Measurements from ENCODE around the gene ALK. TPM values are rescaled to one million over a fixed set of nuclear protein-coding genes. Genes with fewer than 3 reads are reported as not detected.
A peak's percentile ranks its signal among the peaks of the same experiment; 100 is the strongest.

The ALK gene
- polyA plus RNA-seq, 4 donors = 0.04 to 0.98 TPM; not detected in 2

DNA sequence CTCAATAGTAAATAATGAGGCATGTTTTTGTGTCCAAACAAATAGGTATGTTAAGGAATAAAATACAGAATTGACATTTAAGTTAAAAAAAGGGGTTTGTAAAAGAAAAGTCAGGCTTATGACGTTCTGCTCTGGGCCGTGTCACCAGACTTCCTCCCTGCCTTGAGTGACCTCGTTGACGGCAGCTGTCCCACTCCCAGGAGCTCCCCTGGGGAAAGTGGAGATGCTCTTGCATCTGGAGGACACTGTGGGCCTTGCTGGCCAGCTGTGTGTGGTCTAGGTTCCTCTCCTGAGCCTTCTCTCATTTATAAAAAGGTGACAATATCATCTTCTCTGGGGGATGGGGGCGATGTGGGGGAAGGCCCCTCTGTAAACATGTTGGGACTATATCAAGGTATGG lies 609.9 kb downstream of the ALK start:
- H3K27ac ChIP-seq (ENCODE audit: low read depth in 1 of 3, low read length in 2 of 3) = no peak overlapping the region
- H3K27me3 ChIP-seq (ENCODE audit: control insufficient read depth in 3 of 3, insufficient read depth in 3 of 3, low read length in 3 of 3) = peaks cover 0 to 3% (median 0%) of the 10 kb centered on the region in 3 donors
- WGBS, 3 donors = 68 to 89% (median 80%) methylated on average over 5 of the region's 5 CpGs
- FAIRE-seq (no peak), DNase-seq (no peak)
- H3K4me3 ChIP-seq (ENCODE audit: low read depth in 1 of 3, low read length in 3 of 3) = no peak overlapping the region
- H3K9me3 ChIP-seq (ENCODE audit: control insufficient read depth in 2 of 2, insufficient read depth in 1 of 2, low read depth in 1 of 2, low read length in 1 of 2) = no peaks in the 10 kb centered on the region
- no peaks in the 10 kb centered on the region for H3K36me3 ChIP-seq (ENCODE audit: control insufficient read depth in 3 of 3, insufficient read depth in 2 of 3, low read depth in 1 of 3, low read length in 3 of 3)
- H3K4me1 ChIP-seq (ENCODE audit: control insufficient read depth in 3 of 3, insufficient read depth in 2 of 3, low read depth in 1 of 3, low read length in 2 of 3) = peaks cover 0 to 2% (median 0%) of the 10 kb centered on the region in 3 donors

DNA sequence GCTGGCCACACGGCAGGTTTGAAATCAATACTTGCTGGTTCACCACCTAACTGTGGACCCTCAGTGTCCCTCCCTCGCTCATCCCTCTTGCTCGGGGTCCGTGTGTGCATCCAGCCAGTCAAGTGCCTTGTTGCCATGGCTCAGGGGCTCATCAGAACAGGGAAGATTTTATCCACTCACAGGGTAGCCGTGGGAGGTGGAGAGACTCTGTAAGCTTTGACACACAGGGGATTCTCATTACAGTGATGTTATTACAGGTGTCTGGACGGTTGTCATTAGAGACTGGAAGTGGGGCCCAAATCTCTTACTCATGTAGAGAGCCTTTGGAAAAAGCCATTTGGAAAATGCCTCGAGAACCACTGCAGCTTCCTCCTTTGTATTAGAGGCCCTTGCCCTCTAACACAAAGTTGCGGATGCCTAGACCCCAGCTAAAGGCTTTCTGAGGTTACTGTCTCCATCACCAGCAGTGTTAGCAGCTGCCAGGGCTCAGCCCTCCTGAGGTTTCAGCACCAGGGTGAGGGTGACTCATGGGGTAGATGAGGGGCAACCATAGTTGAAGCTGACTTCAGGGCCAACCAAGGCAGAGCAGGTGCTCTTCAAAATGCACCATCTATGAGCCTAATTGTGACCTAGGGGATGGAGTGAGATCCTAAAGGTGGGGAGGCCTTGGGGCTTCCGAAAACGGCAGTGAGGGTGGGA lies 610.6 kb downstream of the ALK start:
- WGBS, 3 donors = 89 to 90% (median 89%) methylated on average over 10 of the region's 10 CpGs
- Histone ChIP-seq H3K4me3 (ENCODE audit: low read depth in 1 of 3, low read length in 3 of 3) (no peak overlapping the region), H3K27me3 (ENCODE audit: control insufficient read depth in 3 of 3, insufficient read depth in 3 of 3, low read length in 3 of 3) (peaks cover 0 to 2% (median 0%) of the 10 kb centered on the region in 3 donors), H3K36me3 (ENCODE audit: control insufficient read depth in 3 of 3, insufficient read depth in 2 of 3, low read depth in 1 of 3, low read length in 3 of 3) (no peaks in the 10 kb centered on the region), H3K9me3 (ENCODE audit: control insufficient read depth in 2 of 2, insufficient read depth in 1 of 2, low read depth in 1 of 2, low read length in 1 of 2) (no peaks in the 10 kb centered on the region), H3K4me1 (ENCODE audit: control insufficient read depth in 3 of 3, insufficient read depth in 2 of 3, low read depth in 1 of 3, low read length in 2 of 3) (peaks cover 0 to 2% (median 0%) of the 10 kb centered on the region in 3 donors), H3K27ac (ENCODE audit: low read depth in 1 of 3, low read length in 2 of 3) (no peak overlapping the region)
- FAIRE-seq = no peak
- DNase-seq = no peak

DNA sequence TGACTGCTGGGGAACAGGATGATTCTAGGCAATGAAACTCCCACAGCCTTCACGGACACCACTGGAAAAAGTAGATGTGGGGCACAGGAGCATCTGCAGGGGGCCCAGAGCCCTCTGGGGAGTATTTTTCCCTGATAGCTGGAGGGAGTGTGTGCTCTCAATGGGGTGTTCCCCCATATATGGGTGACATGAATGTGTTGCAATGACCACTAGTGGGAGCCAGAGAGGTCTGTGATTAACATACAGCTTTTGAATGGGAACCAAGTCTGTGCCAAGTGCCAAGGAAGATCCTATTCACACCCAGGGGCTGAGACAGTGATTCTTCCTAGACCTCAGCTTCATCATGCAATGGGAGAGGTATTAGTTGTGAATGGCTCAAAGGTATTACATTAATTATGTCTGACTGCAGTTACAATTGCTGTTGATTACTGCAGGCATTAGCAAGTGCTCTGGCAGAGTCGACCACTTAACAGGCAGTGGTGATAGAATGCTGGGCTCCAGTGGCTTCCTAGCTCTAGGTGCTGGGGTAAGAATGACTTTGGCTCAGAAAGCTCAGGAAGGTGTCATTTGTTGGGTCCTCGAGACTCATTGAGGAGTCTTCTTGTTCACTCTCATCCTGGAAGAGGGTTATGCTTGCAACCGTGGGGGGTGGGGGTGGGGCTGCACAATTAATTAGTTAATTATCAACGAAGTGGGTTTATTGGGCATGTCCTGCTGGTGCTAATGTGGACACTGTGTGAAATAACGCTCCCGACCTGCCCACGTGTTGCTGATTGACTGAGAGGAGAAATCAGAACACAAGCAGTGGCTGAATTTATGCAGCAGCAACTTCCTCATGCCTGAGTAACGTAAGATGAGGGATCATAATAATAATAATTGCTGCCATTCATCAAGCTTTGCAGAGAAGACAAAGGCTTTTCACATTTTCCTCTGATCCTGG lies 612.0 kb downstream of the ALK start:
- Histone ChIP-seq H3K9me3 (ENCODE audit: control insufficient read depth in 2 of 2, insufficient read depth in 1 of 2, low read depth in 1 of 2, low read length in 1 of 2) (no peaks in the 10 kb centered on the region), H3K4me3 (ENCODE audit: low read depth in 1 of 3, low read length in 3 of 3) (no peak overlapping the region), H3K27ac (ENCODE audit: low read depth in 1 of 3, low read length in 2 of 3) (no peak overlapping the region), H3K36me3 (ENCODE audit: control insufficient read depth in 3 of 3, insufficient read depth in 2 of 3, low read depth in 1 of 3, low read length in 3 of 3) (no peaks in the 10 kb centered on the region), H3K4me1 (ENCODE audit: control insufficient read depth in 3 of 3, insufficient read depth in 2 of 3, low read depth in 1 of 3, low read length in 2 of 3) (no peaks in the 10 kb centered on the region), H3K27me3 (ENCODE audit: control insufficient read depth in 3 of 3, insufficient read depth in 3 of 3, low read length in 3 of 3) (no peaks in the 10 kb centered on the region)
- no peak for FAIRE-seq
- peak; percentile 72 to 83 for DNase-seq
- WGBS, 3 donors = 17 to 47% (median 28%) methylated on average over 9 of the region's 9 CpGs

DNA sequence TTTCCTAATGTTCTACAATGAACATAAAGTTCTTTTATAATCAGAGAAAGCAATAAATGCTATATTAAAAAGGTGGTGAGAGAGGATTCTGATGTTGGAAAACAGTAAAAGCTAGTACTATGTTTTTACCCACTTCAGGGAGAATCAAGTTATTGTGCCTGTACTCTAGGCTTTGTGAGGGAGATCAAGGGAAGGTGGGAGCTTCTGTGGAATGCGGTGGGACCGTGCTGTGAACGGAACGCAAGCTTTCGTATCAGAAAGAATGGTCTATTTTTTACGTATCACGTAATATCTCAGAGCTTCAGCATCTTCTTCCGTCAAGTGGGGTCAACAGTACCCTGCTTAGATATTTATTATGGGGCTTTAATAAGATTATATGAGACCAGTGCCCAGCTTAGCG lies 613.0 kb downstream of the ALK start:
- 75 to 81% (median 78%) methylated on average over 9 of the region's 9 CpGs for WGBS, 3 donors
- H3K4me1 ChIP-seq (ENCODE audit: control insufficient read depth in 3 of 3, insufficient read depth in 2 of 3, low read depth in 1 of 3, low read length in 2 of 3) = no peaks in the 10 kb centered on the region
- DNase-seq (no peak), FAIRE-seq (no peak)
- no peak overlapping the region for H3K4me3 ChIP-seq (ENCODE audit: low read depth in 1 of 3, low read length in 3 of 3)
- H3K36me3 ChIP-seq (ENCODE audit: control insufficient read depth in 3 of 3, insufficient read depth in 2 of 3, low read depth in 1 of 3, low read length in 3 of 3) = no peaks in the 10 kb centered on the region
- no peaks in the 10 kb centered on the region for H3K27me3 ChIP-seq (ENCODE audit: control insufficient read depth in 3 of 3, insufficient read depth in 3 of 3, low read length in 3 of 3)
- H3K27ac ChIP-seq (ENCODE audit: low read depth in 1 of 3, low read length in 2 of 3) = no peak overlapping the region
- H3K9me3 ChIP-seq (ENCODE audit: control insufficient read depth in 2 of 2, insufficient read depth in 1 of 2, low read depth in 1 of 2, low read length in 1 of 2) = no peaks in the 10 kb centered on the region

DNA sequence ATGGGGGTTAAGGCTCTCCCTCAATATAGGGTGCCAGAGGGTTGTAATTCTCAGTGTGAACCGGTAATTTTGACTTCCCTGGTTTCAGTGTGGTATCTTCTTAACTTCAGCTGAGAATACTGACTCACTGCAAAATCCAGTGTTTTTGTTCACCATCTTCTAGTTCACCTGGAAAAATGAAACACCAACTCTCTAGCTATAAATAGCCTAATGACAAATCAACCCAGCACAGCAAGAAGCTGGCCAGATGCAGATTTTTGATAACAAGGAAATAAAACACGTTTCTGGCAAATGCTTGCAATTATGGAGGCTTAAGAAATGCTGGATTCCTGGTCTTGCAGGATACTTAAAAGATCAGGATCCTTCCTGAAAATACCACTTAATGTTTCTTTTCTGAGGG lies 613.9 kb downstream of the ALK start:
- FAIRE-seq (no peak), DNase-seq (no peak)
- 37 to 47% (median 43%) methylated on average over 2 of the region's 2 CpGs for WGBS, 3 donors
- no peaks in the 10 kb centered on the region for H3K36me3 ChIP-seq (ENCODE audit: control insufficient read depth in 3 of 3, insufficient read depth in 2 of 3, low read depth in 1 of 3, low read length in 3 of 3)
- no peaks in the 10 kb centered on the region for H3K27me3 ChIP-seq (ENCODE audit: control insufficient read depth in 3 of 3, insufficient read depth in 3 of 3, low read length in 3 of 3)
- no peaks in the 10 kb centered on the region for H3K9me3 ChIP-seq (ENCODE audit: control insufficient read depth in 2 of 2, insufficient read depth in 1 of 2, low read depth in 1 of 2, low read length in 1 of 2)
- H3K4me1 ChIP-seq (ENCODE audit: control insufficient read depth in 3 of 3, insufficient read depth in 2 of 3, low read depth in 1 of 3, low read length in 2 of 3) = no peaks in the 10 kb centered on the region
- no peak overlapping the region for H3K4me3 ChIP-seq (ENCODE audit: low read depth in 1 of 3, low read length in 3 of 3)
- H3K27ac ChIP-seq (ENCODE audit: low read depth in 1 of 3, low read length in 2 of 3) = no peak overlapping the region

DNA sequence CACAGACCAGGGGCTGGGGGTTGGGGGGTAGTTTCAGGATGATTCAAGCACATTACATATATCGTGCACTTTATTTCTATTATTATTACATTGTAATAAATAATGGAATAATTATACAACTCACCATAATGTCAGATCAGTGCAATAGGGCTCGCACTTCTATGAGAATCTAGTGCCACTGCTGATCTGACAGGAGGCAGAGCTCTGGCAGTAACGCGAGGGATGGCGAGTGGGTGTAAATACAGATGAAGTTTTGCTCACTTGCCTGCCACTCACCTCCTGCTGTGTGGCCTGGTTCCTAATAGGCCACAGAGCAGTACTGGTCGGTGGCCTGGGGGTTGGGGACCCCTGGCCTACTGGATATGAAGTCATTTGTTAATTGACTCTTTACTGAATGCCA lies 615.6 kb downstream of the ALK start:
- no peak overlapping the region for H3K27ac ChIP-seq (ENCODE audit: low read depth in 1 of 3, low read length in 2 of 3)
- FAIRE-seq = no peak
- DNase-seq = no peak
- H3K27me3 ChIP-seq (ENCODE audit: control insufficient read depth in 3 of 3, insufficient read depth in 3 of 3, low read length in 3 of 3) = no peaks in the 10 kb centered on the region
- no peak overlapping the region for H3K4me3 ChIP-seq (ENCODE audit: low read depth in 1 of 3, low read length in 3 of 3)
- H3K4me1 ChIP-seq (ENCODE audit: control insufficient read depth in 3 of 3, insufficient read depth in 2 of 3, low read depth in 1 of 3, low read length in 2 of 3) = no peaks in the 10 kb centered on the region
- H3K36me3 ChIP-seq (ENCODE audit: control insufficient read depth in 3 of 3, insufficient read depth in 2 of 3, low read depth in 1 of 3, low read length in 3 of 3) = no peaks in the 10 kb centered on the region
- WGBS, 3 donors = 79 to 89% (median 86%) methylated on average over 6 of the region's 6 CpGs
- H3K9me3 ChIP-seq (ENCODE audit: control insufficient read depth in 2 of 2, insufficient read depth in 1 of 2, low read depth in 1 of 2, low read length in 1 of 2) = no peaks in the 10 kb centered on the region

DNA sequence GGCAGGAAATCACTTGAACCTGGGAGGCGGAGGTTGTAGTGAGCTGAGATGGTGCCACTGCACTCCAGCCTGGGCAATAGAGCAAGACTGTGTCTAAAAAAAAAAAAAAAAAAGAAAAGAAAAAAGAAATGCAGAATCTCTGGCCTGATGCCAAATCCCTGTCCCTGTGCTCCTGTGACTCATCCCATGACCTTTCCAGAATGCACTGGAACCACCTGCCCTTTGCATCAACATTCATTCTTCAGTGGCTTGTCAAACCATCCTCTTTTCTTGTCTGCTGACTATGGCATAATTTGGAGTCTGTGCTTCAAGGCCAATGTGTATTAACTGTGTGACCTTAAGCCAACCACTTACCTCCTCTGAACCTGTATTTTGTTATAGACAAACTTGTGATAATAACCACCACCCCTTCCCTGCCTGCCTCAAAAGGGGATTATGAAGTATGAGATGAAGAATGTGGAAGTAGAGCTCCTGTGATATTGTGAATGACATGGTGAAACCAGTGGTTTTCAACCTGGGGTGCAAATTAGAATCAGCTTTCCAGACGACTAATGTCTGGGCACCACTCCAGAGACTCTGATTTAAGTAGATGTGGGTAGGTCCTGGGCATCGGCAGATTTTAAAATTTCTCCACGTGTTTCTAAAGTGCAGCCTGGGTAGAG lies 616.9 kb downstream of the ALK start:
- 68 to 79% (median 69%) methylated on average over 4 of the region's 4 CpGs for WGBS, 3 donors
- H3K4me1 ChIP-seq (ENCODE audit: control insufficient read depth in 3 of 3, insufficient read depth in 2 of 3, low read depth in 1 of 3, low read length in 2 of 3) = no peaks in the 10 kb centered on the region

DNA sequence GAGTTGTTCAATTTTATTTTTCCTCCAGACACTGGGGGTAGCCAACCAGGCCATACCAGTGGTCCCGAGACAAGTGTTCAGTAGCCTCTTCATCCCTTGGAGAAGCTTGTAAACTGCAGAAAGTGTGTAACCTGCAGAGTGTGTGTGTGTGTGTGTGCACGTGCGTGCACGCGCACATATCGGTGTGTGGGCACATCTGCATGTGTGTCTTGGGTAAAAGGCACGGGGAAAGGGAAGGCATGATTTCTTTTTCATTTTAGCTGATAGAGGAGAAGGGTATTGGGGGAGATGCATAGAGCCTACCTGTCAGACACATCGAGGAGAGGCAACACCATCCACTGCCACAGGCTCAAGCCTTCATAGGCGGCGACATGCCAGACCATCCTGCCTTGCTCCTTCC lies 624.8 kb downstream of the ALK start:
- Histone ChIP-seq H3K9me3 (ENCODE audit: control insufficient read depth in 2 of 2, insufficient read depth in 1 of 2, low read depth in 1 of 2, low read length in 1 of 2) (no peaks in the 10 kb centered on the region), H3K27me3 (ENCODE audit: control insufficient read depth in 3 of 3, insufficient read depth in 3 of 3, low read length in 3 of 3) (peaks cover 0 to 3% (median 0%) of the 10 kb centered on the region in 3 donors), H3K4me3 (ENCODE audit: low read depth in 1 of 3, low read length in 3 of 3) (no peak overlapping the region), H3K4me1 (ENCODE audit: control insufficient read depth in 3 of 3, insufficient read depth in 2 of 3, low read depth in 1 of 3, low read length in 2 of 3) (no peaks in the 10 kb centered on the region), H3K36me3 (ENCODE audit: control insufficient read depth in 3 of 3, insufficient read depth in 2 of 3, low read depth in 1 of 3, low read length in 3 of 3) (no peaks in the 10 kb centered on the region), H3K27ac (ENCODE audit: low read depth in 1 of 3, low read length in 2 of 3) (no peak overlapping the region)
- DNase-seq (no peak), FAIRE-seq (no peak)
- WGBS, 3 donors = 78 to 82% (median 80%) methylated on average over 10 of the region's 10 CpGs

More for the DNA sequence above, 616.9 kb downstream of the ALK start:
- H3K27me3 ChIP-seq (ENCODE audit: control insufficient read depth in 3 of 3, insufficient read depth in 3 of 3, low read length in 3 of 3) = peaks cover 0 to 3% (median 0%) of the 10 kb centered on the region in 3 donors
- H3K27ac ChIP-seq (ENCODE audit: low read depth in 1 of 3, low read length in 2 of 3) = no peak overlapping the region
- no peak overlapping the region for H3K4me3 ChIP-seq (ENCODE audit: low read depth in 1 of 3, low read length in 3 of 3)
- no peaks in the 10 kb centered on the region for H3K36me3 ChIP-seq (ENCODE audit: control insufficient read depth in 3 of 3, insufficient read depth in 2 of 3, low read depth in 1 of 3, low read length in 3 of 3)
- no peaks in the 10 kb centered on the region for H3K9me3 ChIP-seq (ENCODE audit: control insufficient read depth in 2 of 2, insufficient read depth in 1 of 2, low read depth in 1 of 2, low read length in 1 of 2)
- no peak for DNase-seq
- FAIRE-seq = no peak
